WTC11 (cell line): ENCODE results near the gene ADD1. TPM values are rescaled to one million over a fixed set of nuclear protein-coding genes. Genes with fewer than 3 reads are reported as not detected.
A peak's percentile ranks its signal among the peaks of the same experiment; 100 is the strongest.

Experiments used
- ATAC-seq: fragments of 200-7000 bp; cut with Tn5 transposase; 2 replicates; pipeline ENCODE4 v1.10.0; 2021; ENCODE audit warnings: mild to moderate bottlenecking, moderate library complexity
- CTCF ChIA-PET: fragments of 300-600 bp; sonication (Branson Sonifier 250); formaldehyde crosslinking; loops from one replicate; lab custom pipeline; 2021; ENCODE audit warnings: antibody characterized with exemption; lab: Charles Lee
- POLR2A ChIA-PET: fragments of 350-600 bp; sonication (Branson Sonifier 250); formaldehyde crosslinking; loops from one replicate; lab custom pipeline; 2021; ENCODE audit warnings: antibody characterized with exemption; lab: Charles Lee
- DNase-seq: peaks from one replicate; pipeline ENCODE4 v3.0.0; 2021; ENCODE audit warnings: low spot score
- H3K27ac Mint-ChIP-seq: 2 replicates; pipeline ENCODE4 v1.8.0; 2021; ENCODE audit warnings: mixed read lengths
- H3K27me3 Mint-ChIP-seq: 2 replicates; pipeline ENCODE4 v1.8.0; 2021; ENCODE audit warnings: low read depth, mild to moderate bottlenecking, moderate library complexity, mixed read lengths
- H3K36me3 Mint-ChIP-seq: 2 replicates; pipeline ENCODE4 v1.8.0; 2021; ENCODE audit warnings: mixed read lengths
- H3K4me1 Mint-ChIP-seq: 2 replicates; pipeline ENCODE4 v1.8.0; 2022; ENCODE audit warnings: mixed read lengths
- H3K4me3 Mint-ChIP-seq: 2 replicates; pipeline ENCODE4 v1.8.0; 2021; ENCODE audit warnings: mild to moderate bottlenecking, moderate library complexity, mixed read lengths
- H3K9me3 Mint-ChIP-seq: 2 replicates; pipeline ENCODE4 v1.8.0; 2021; ENCODE audit warnings: mixed read lengths
- ARID4B ChIP-seq: sonication (generic); formaldehyde crosslinking; IDR thresholded peaks from 2 replicates; pipeline ENCODE4 v1.8.0; 2023; ENCODE audit warnings: missing genetic modification reagents, mild to moderate bottlenecking, borderline replicate concordance
- ATF3 ChIP-seq: sonication (generic); formaldehyde crosslinking; conservative IDR thresholded peaks from 2 replicates; pipeline ENCODE4 v1.8.1; 2022; ENCODE audit warnings: mild to moderate bottlenecking, missing genetic modification reagents
- ATF6 ChIP-seq: sonication (generic); formaldehyde crosslinking; IDR thresholded peaks from 2 replicates; pipeline ENCODE4 v1.8.1; 2023; ENCODE audit warnings: mild to moderate bottlenecking, missing genetic modification reagents
- ETV6 ChIP-seq: sonication (generic); formaldehyde crosslinking; IDR thresholded peaks from 2 replicates; pipeline ENCODE4 v1.8.1; 2022; ENCODE audit warnings: mild to moderate bottlenecking, missing genetic modification reagents
- FOXP1 ChIP-seq: sonication (generic); formaldehyde crosslinking; IDR thresholded peaks from 2 replicates; pipeline ENCODE4 v1.8.0; 2022; ENCODE audit warnings: missing genetic modification reagents, mild to moderate bottlenecking, moderate library complexity, borderline replicate concordance
- FOXP4 ChIP-seq: sonication (generic); formaldehyde crosslinking; IDR thresholded peaks from 2 replicates; pipeline ENCODE4 v1.8.0; 2022; ENCODE audit warnings: mild to moderate bottlenecking, missing genetic modification reagents
- GTF2I ChIP-seq: fragments of 250-450 bp; sonication (Bioruptor Pico); conservative IDR thresholded peaks from 2 replicates; pipeline ENCODE4 v1.4.0; 2021; ENCODE audit warnings: mild to moderate bottlenecking
- NR1H2 ChIP-seq: sonication (generic); formaldehyde crosslinking; IDR thresholded peaks from 2 replicates; pipeline ENCODE4 v1.9.0; 2021; ENCODE audit warnings: mild to moderate bottlenecking, moderate library complexity, missing genetic modification reagents
- TEAD1 ChIP-seq: sonication (generic); formaldehyde crosslinking; IDR thresholded peaks from 2 replicates; pipeline ENCODE4 v1.8.0; 2022; ENCODE audit warnings: mild to moderate bottlenecking, missing genetic modification reagents
- ZNF219 ChIP-seq: sonication (generic); formaldehyde crosslinking; IDR thresholded peaks from 2 replicates; pipeline ENCODE4 v1.8.0; 2023; ENCODE audit warnings: missing genetic modification reagents, mild to moderate bottlenecking, borderline replicate concordance
- ZNF423 ChIP-seq: fragments of 250-450 bp; sonication (Bioruptor Pico); IDR thresholded peaks from 2 replicates; pipeline ENCODE4 v2.1.2; 2022; ENCODE audit warnings: mild to moderate bottlenecking, moderate library complexity
- ZNF512 ChIP-seq: sonication (generic); formaldehyde crosslinking; IDR thresholded peaks from 2 replicates; pipeline ENCODE4 v1.8.1; 2022; ENCODE audit warnings: missing genetic modification reagents, borderline replicate concordance
- total RNA-seq: library from RNA; stranded (reverse); gene quantifications from 3 replicates; pipeline ENCODE4 v1.2.3, GENCODE V29; 2021

ADD1 gene
- total RNA-seq, 1 experiment from 2014 or later = 178 TPM

GRCh38 chr4:2819244-2820215, 24.1 kb upstream of the ADD1 start:
- peak overlapping the region; percentile 61 for H3K4me3 Mint-ChIP-seq
- ATAC-seq (no peak), DNase-seq (no peak)
- H3K9me3 Mint-ChIP-seq = no peaks in the 10 kb centered on the region
- POLR2A ChIA-PET = no interaction called here
- CTCF ChIA-PET = interaction anchor here (0.5 to 1.8 kb wide), 10 partner anchors 18 to 91 kb away, joined by 3 to 17 read pairs (median 4); partner anchors contain the start of gene TNIP2
- peak overlapping the region; percentile 54 for H3K27ac Mint-ChIP-seq
- peaks cover 10% of the 10 kb centered on the region for H3K27me3 Mint-ChIP-seq
- TF ChIP-seq ARID4B (CRISPR knock-in tag) (no peak), GTF2I (peak; percentile 17; the same call in 1 of the 2 replicates)
- peaks cover 9% of the 10 kb centered on the region for H3K36me3 Mint-ChIP-seq
- peaks cover 19% of the 10 kb centered on the region for H3K4me1 Mint-ChIP-seq

GRCh38 chr4:2820216-2820982, 23.2 kb upstream of the ADD1 start:
- CTCF ChIA-PET = interaction anchor here (1.1 kb wide), 1 partner anchor 57 kb away, joined by 3 read pairs; no protein-coding TSS in a partner anchor
- ATAC-seq = no peak
- Mint-ChIP-seq H3K27me3 (peaks cover 10% of the 10 kb centered on the region), H3K4me1 (peaks cover 19% of the 10 kb centered on the region), H3K36me3 (peaks cover 12% of the 10 kb centered on the region), H3K4me3 (peak overlapping the region; percentile 37; the same call in 1 of the 2 replicates), H3K27ac (peak overlapping the region; percentile 36), H3K9me3 (no peaks in the 10 kb centered on the region)
- TF ChIP-seq NR1H2 (CRISPR knock-in tag) (no peak), FOXP4 (CRISPR knock-in tag) (0 out of 2 replicates have a peak, but pooled peaks have one; percentile 27), ETV6 (CRISPR knock-in tag) (peak; percentile 42; the same call in 1 of the 2 replicates), ZNF423 (peak; percentile 81; the same call in 1 of the 2 replicates)
- DNase-seq = no peak
- POLR2A ChIA-PET = interaction anchor here (0.6 kb wide), 1 partner anchor 24 kb away, joined by 3 read pairs; no protein-coding TSS in a partner anchor

GRCh38 chr4:2822461-2823300, 21.0 kb upstream of the ADD1 start:
- H3K4me1 Mint-ChIP-seq = peaks cover 12% of the 10 kb centered on the region
- no peak for ATAC-seq
- peaks cover 30% of the 10 kb centered on the region for H3K36me3 Mint-ChIP-seq
- no peaks in the 10 kb centered on the region; the same call in 1 of the 2 replicates for H3K9me3 Mint-ChIP-seq
- ChIA-PET POLR2A (no interaction called here), CTCF (no interaction called here)
- no peaks in the 10 kb centered on the region for H3K27me3 Mint-ChIP-seq
- H3K27ac Mint-ChIP-seq = peak overlapping the region; percentile 33; the same call in 1 of the 2 replicates
- H3K4me3 Mint-ChIP-seq = no peak overlapping the region
- DNase-seq = no peak
- TF ChIP-seq ATF3 (CRISPR knock-in tag) (no peak), TEAD1 (CRISPR knock-in tag) (no peak), NR1H2 (CRISPR knock-in tag) (no peak), FOXP1 (no peak), ZNF219 (CRISPR knock-in tag) (no peak), ZNF512 (CRISPR knock-in tag) (no peak), ATF6 (CRISPR knock-in tag) (no peak)
